NCI-H524 treated with DMSO at 0.1 percent for 48 hours (cell line): ENCODE results near the gene MYH10.

Experiments
- DNase-seq: peaks from one replicate; lab custom pipeline; 2025; lab: John Stamatoyannopoulos, UW

MYH10 gene

GRCh38 chr17:8444494-8444893 lies 186.0 kb downstream of the MYH10 start:
- DNase-seq, result no peak

- no peak for DNase-seq
These were observed 186.8 kb downstream of the MYH10 start for GRCh38 chr17:8443756-8444155.

- no peak for DNase-seq
These were observed 188.2 kb downstream of the MYH10 start for GRCh38 chr17:8442310-8442709.

GRCh38 chr17:8441690-8442089 lies 188.8 kb downstream of the MYH10 start:
- DNase-seq, result no peak

GRCh38 chr17:8439681-8440080 lies 190.8 kb downstream of the MYH10 start:
- DNase-seq, result no peak

- DNase-seq, result no peak
These were observed 192.1 kb downstream of the MYH10 start for GRCh38 chr17:8438441-8438840.

GRCh38 chr17:8436844-8437171 lies 193.7 kb downstream of the MYH10 start:
- no peak for DNase-seq

GRCh38 chr17:8436169-8436843 lies 194.2 kb downstream of the MYH10 start:
- DNase-seq, result no peak

GRCh38 chr17:8435245-8436168 lies 195.0 kb downstream of the MYH10 start, which contains the start of gene NDEL1:
Gene NDEL1, plus strand, starts transcription at chr17:8435884. Its CDS starts 8,388 bp downstream, at chr17:8444272.
- DNase-seq, result peak; percentile 39

GRCh38 chr17:8430966-8431365 lies 199.6 kb downstream of the MYH10 start:
- DNase-seq, result no peak

- no peak for DNase-seq
These were observed 203.7 kb downstream of the MYH10 start for GRCh38 chr17:8426802-8427201.

GRCh38 chr17:8426094-8426720 lies 204.3 kb downstream of the MYH10 start:
- DNase-seq, result no peak
